Measurements from ENCODE around the gene IGFBP1. TPM values are rescaled to one million over a fixed set of nuclear protein-coding genes. Genes with fewer than 3 reads are reported as not detected.

The IGFBP1 gene
- total RNA-seq, 6 experiments from 2014 or later, result not detected

GRCh38 chr7:45894665-45895062 is 6.4 kb downstream of the IGFBP1 start:
- no peak for DNase-seq
- Mint-ChIP-seq H3K4me3 (no peak overlapping the region), H3K27ac (no peak overlapping the region), H3K9me3 (no peaks in the 10 kb centered on the region), H3K36me3 (ENCODE audit: low read depth) (no peaks in the 10 kb centered on the region), H3K27me3 (ENCODE audit: insufficient read depth) (peaks cover 9% of the 10 kb centered on the region), H3K4me1 (ENCODE audit: low read depth) (peaks cover 36% of the 10 kb centered on the region)
- no peak for TF ChIP-seq CTCF (IDR thresholded peaks at IDR 0.05)

GRCh38 chr7:45897042-45897690 is 8.9 kb downstream of the IGFBP1 start:
- Mint-ChIP-seq H3K4me3 (no peak overlapping the region), H3K9me3 (no peaks in the 10 kb centered on the region), H3K27ac (no peak overlapping the region), H3K27me3 (ENCODE audit: insufficient read depth) (peaks cover 9% of the 10 kb centered on the region; the same call in 1 of the 2 replicates), H3K36me3 (ENCODE audit: low read depth) (no peaks in the 10 kb centered on the region), H3K4me1 (ENCODE audit: low read depth) (peaks cover 30% of the 10 kb centered on the region)
- DNase-seq, result peak; percentile 71
- TF ChIP-seq CTCF (IDR thresholded peaks at IDR 0.05), result no peak

- H3K4me1 Mint-ChIP-seq (ENCODE audit: low read depth), result peaks cover 30% of the 10 kb centered on the region
- DNase-seq, result peak; percentile 42
- no peak for TF ChIP-seq CTCF (IDR thresholded peaks at IDR 0.05)
These were observed 9.9 kb downstream of the IGFBP1 start for GRCh38 chr7:45898222-45898621.

GRCh38 chr7:45901566-45901965 is 13.3 kb downstream of the IGFBP1 start:
- TF ChIP-seq CTCF (IDR thresholded peaks at IDR 0.05), result no peak
- H3K4me1 Mint-ChIP-seq (ENCODE audit: low read depth), result peaks cover 24% of the 10 kb centered on the region
- H3K36me3 Mint-ChIP-seq (ENCODE audit: low read depth), result no peaks in the 10 kb centered on the region
- no peak overlapping the region for H3K4me3 Mint-ChIP-seq
- no peaks in the 10 kb centered on the region for H3K9me3 Mint-ChIP-seq
- no peaks in the 10 kb centered on the region for H3K27me3 Mint-ChIP-seq (ENCODE audit: insufficient read depth)
- H3K27ac Mint-ChIP-seq, result no peak overlapping the region
- no peak for DNase-seq

More at GRCh38 chr7:45898222-45898621, 9.9 kb downstream of the IGFBP1 start:
- no peaks in the 10 kb centered on the region for H3K9me3 Mint-ChIP-seq
- H3K27ac Mint-ChIP-seq, result peak overlapping the region; percentile 1; the same call in 1 of the 2 replicates
- peak overlapping the region; percentile 2; the same call in 1 of the 2 replicates for H3K4me3 Mint-ChIP-seq
- H3K27me3 Mint-ChIP-seq (ENCODE audit: insufficient read depth), result peaks cover 9% of the 10 kb centered on the region; the same call in 1 of the 2 replicates
- no peaks in the 10 kb centered on the region for H3K36me3 Mint-ChIP-seq (ENCODE audit: low read depth)

GRCh38 chr7:45902820-45903219 is 14.5 kb downstream of the IGFBP1 start:
- Mint-ChIP-seq H3K27me3 (ENCODE audit: insufficient read depth) (no peaks in the 10 kb centered on the region), H3K27ac (no peak overlapping the region), H3K9me3 (no peaks in the 10 kb centered on the region), H3K36me3 (ENCODE audit: low read depth) (no peaks in the 10 kb centered on the region), H3K4me3 (no peak overlapping the region), H3K4me1 (ENCODE audit: low read depth) (peaks cover 12% of the 10 kb centered on the region)
- no peak for DNase-seq
- peak; percentile 48 for TF ChIP-seq CTCF (IDR thresholded peaks at IDR 0.05)
